RWPE2 (cell line): ENCODE results near the gene ROR2.
A peak's percentile ranks its signal among the peaks of the same experiment; 100 is the strongest.

ENCODE experiments used
- ATAC-seq: fragments of 200-7000 bp; cut with Tn5 transposase; 3 replicates; pipeline ENCODE4 v1.9.1; 2021; ENCODE audit warnings: low read depth
- DNase-seq: peaks from one replicate; pipeline ENCODE4 v3.0.0-alpha.2; 2020; ENCODE audit warnings: low spot score
- H3K27ac ChIP-seq: fragments of 450-650 bp; 2 replicates; pipeline ENCODE4 v1.5.1; 2017; ENCODE audit warnings: mild to moderate bottlenecking; ENCODE audit not compliant: poor library complexity, severe bottlenecking
- H3K27me3 ChIP-seq: fragments of 250-450 bp; sonication (Bioruptor Pico); 2 replicates; pipeline ENCODE4 v1.5.1; 2021; ENCODE audit warnings: mild to moderate bottlenecking, moderate library complexity; ENCODE audit not compliant: insufficient read depth, poor library complexity, severe bottlenecking
- H3K36me3 ChIP-seq: fragments of 250-450 bp; sonication (Bioruptor Pico); 2 replicates; pipeline ENCODE4 v1.5.1; 2020; ENCODE audit warnings: low read depth, mild to moderate bottlenecking, moderate library complexity
- H3K4me1 ChIP-seq: fragments of 250-450 bp; sonication (Bioruptor Pico); 2 replicates; pipeline ENCODE4 v1.5.1; 2021; ENCODE audit warnings: mild to moderate bottlenecking, moderate library complexity; ENCODE audit not compliant: insufficient read depth, poor library complexity, severe bottlenecking
- H3K4me3 ChIP-seq: fragments of 250-450 bp; sonication (Bioruptor Pico); 2 replicates; pipeline ENCODE4 v1.5.1; 2021; ENCODE audit warnings: mild to moderate bottlenecking, moderate library complexity; ENCODE audit not compliant: severe bottlenecking
- H3K9me3 ChIP-seq: fragments of 250-450 bp; sonication (Bioruptor Pico); 2 replicates; pipeline ENCODE4 v1.5.1; 2021; ENCODE audit warnings: mild to moderate bottlenecking, moderate library complexity; ENCODE audit not compliant: severe bottlenecking
- TF ChIP-seq, protein P1 (sequence below): fragments of 450-650 bp; IDR thresholded peaks from one replicate; pipeline ENCODE4 v1.5.1; 2017; ENCODE audit warnings: mild to moderate bottlenecking, moderate library complexity; ENCODE audit not compliant: poor library complexity, severe bottlenecking

Gene ROR2

DNA sequence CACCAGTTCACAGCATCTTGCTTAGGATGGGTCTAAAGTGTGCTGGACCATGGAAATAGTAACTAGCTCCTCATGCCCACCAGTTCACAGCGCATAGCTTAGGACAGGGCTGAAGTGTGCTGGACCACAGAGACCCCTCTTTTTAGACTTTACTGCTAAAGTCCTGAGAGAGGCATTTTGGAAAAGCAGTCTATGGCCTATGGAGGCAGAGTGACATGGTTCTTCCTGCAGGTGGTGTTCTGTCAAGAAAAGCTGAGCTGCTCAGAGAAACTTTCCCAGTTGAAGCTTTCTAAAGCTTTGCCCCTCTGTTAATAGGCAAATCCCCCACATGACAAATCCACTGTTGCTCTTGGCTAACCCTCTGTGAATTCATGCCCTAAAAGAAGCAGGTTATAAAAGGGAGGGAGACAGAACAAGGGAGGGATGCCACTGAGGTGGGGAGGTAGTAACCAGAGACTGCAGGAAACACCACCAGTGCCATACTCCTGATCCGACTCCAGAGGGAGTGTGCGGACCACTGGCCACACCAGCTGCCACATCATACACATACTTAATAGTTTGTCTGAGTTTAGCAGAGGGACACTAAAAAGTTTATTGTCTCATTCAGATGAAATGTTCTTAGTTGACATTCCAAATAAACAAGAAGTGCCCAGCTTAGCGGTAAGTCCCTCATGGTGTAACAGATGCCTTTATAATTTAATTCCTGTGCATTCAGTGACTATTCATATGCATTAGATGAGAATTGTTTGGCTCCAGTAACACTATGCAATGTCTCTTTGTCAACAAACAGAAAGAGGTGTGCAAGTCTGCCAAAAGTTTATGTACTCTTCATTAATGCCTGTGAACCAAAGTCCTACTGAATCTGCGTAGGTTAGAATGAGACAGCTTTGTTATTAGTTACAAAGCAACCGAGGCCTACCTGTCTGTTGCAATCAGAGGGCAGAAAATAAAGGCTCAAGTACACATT is 290.2 kb downstream of the ROR2 start:
- TF ChIP-seq, protein P1, sequence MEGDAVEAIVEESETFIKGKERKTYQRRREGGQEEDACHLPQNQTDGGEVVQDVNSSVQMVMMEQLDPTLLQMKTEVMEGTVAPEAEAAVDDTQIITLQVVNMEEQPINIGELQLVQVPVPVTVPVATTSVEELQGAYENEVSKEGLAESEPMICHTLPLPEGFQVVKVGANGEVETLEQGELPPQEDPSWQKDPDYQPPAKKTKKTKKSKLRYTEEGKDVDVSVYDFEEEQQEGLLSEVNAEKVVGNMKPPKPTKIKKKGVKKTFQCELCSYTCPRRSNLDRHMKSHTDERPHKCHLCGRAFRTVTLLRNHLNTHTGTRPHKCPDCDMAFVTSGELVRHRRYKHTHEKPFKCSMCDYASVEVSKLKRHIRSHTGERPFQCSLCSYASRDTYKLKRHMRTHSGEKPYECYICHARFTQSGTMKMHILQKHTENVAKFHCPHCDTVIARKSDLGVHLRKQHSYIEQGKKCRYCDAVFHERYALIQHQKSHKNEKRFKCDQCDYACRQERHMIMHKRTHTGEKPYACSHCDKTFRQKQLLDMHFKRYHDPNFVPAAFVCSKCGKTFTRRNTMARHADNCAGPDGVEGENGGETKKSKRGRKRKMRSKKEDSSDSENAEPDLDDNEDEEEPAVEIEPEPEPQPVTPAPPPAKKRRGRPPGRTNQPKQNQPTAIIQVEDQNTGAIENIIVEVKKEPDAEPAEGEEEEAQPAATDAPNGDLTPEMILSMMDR: peak; percentile 65
- DNase-seq: no peak
- Histone ChIP-seq H3K36me3 (no peaks in the 10 kb centered on the region), H3K4me1 (no peaks in the 10 kb centered on the region), H3K27ac (no peak overlapping the region), H3K4me3 (no peak overlapping the region), H3K9me3 (no peaks in the 10 kb centered on the region), H3K27me3 (no peaks in the 10 kb centered on the region)
- ATAC-seq: peak; percentile 88

DNA sequence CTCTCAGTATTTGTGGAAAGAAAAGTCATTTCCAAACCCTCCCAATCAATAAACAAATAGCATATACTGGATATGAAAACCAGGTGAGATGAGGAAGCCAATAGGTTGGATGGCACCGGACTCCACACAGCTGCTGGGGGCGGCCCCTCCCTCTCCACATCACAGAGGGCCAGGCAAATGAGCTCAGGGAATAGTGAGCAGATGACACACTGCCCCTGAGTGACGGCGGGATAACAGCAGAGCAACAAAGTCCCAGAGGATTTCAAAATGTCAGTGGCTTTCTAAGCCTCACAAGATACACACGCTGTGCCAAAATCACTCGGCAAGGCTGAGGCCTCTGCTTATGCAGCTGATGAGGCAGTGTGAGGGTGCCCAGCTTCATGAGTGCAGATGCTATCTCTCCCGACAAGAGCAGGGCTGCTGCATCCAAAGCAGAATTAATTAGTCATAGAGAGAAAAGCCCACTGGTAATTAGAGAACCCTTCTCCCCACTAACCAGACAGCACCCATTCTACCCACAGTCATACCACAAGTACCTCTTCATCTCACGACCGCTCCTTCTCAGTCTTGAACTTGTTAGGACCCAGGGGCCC is 291.4 kb downstream of the ROR2 start:
- Histone ChIP-seq H3K27me3 (no peaks in the 10 kb centered on the region), H3K36me3 (no peaks in the 10 kb centered on the region), H3K4me3 (no peak overlapping the region), H3K9me3 (no peaks in the 10 kb centered on the region), H3K27ac (no peak overlapping the region), H3K4me1 (no peaks in the 10 kb centered on the region)
- DNase-seq: no peak
- TF ChIP-seq, protein P1: no peak
- ATAC-seq: no peak

DNA sequence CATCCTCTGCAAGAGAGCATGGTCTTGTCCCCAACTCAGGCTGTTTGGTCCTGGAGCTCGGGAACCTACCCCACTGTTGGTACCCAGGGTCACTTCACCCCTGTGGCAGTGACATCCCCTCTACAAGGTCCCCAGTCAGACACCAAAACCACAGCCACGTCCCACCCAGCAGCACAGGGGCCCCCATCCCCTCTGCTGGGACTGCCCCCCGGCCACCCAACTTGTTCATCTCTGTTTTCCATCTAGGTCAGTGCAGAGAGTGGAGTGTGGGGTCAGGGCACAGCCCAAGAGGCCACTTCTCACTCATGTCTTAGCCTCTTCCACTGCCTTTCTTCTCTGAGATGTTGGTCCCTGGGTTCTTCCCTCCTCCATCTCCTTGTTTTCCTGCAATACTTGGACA is 292.5 kb downstream of the ROR2 start:
- H3K27me3 ChIP-seq: no peaks in the 10 kb centered on the region
- no peaks in the 10 kb centered on the region for H3K4me1 ChIP-seq
- DNase-seq (no peak), ATAC-seq (no peak)
- H3K27ac ChIP-seq: no peak overlapping the region
- TF ChIP-seq, protein P1: no peak
- no peak overlapping the region for H3K4me3 ChIP-seq
- H3K36me3 ChIP-seq: no peaks in the 10 kb centered on the region
- H3K9me3 ChIP-seq: no peaks in the 10 kb centered on the region

DNA sequence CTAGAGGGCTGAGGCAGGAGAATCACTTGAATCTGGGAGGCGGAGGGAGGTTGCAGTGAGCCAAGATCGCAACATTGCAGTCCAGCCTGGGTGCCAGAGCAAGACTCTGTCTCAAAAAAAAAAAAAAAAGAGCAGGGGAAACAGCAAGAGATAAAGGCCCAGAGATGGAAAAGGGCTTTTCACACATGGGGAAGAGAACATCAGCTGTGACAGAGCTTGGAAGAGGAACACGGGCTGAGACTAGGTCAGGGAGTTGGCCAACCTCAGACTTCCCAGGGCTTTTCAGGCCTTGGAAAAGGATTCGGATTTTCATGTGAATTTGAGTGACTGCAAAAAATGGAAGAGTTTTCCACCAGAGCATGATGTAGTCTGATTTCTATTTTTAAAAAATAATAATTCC is 294.4 kb downstream of the ROR2 start:
- ATAC-seq (no peak), DNase-seq (no peak)
- H3K4me3 ChIP-seq: no peak overlapping the region
- no peaks in the 10 kb centered on the region for H3K36me3 ChIP-seq
- no peaks in the 10 kb centered on the region for H3K9me3 ChIP-seq
- H3K27me3 ChIP-seq: peaks cover 7% of the 10 kb centered on the region
- no peaks in the 10 kb centered on the region for H3K4me1 ChIP-seq
- H3K27ac ChIP-seq: no peak overlapping the region
- TF ChIP-seq, protein P1: no peak
